Measurements from ENCODE around the gene TMPRSS11B.
"Not testable (repeated sequence)": the region's sequence is repeated elsewhere in the genome, so short reads cannot be mapped to it uniquely, and the experiment has no call there.

TMPRSS11B gene

GRCh38 chr4:68245594-68245993 is at the start of gene TMPRSS11B:
Gene TMPRSS11B, minus strand, starts transcription at chr4:68245694. Its CDS starts 136 bp downstream, at chr4:68245558.
- DNase-seq, result no peak

- no peak for DNase-seq
Measured at GRCh38 chr4:68291256-68291655, 45.8 kb upstream of the TMPRSS11B start.

GRCh38 chr4:68288393-68288740 is 42.9 kb upstream of the TMPRSS11B start:
- no peak for DNase-seq

- DNase-seq, result no peak
Measured at GRCh38 chr4:68287704-68288392, 42.4 kb upstream of the TMPRSS11B start.

GRCh38 chr4:68283714-68284113 is 38.2 kb upstream of the TMPRSS11B start:
- no peak for DNase-seq

GRCh38 chr4:68283095-68283494 is 37.6 kb upstream of the TMPRSS11B start:
- DNase-seq, result no peak

- DNase-seq, result not testable (repeated sequence)
Measured at GRCh38 chr4:68281796-68282740, 36.6 kb upstream of the TMPRSS11B start.

- DNase-seq, result no peak
Measured at GRCh38 chr4:68278029-68278428, 32.5 kb upstream of the TMPRSS11B start.

- DNase-seq, result no peak
Measured at GRCh38 chr4:68277627-68278026, 32.1 kb upstream of the TMPRSS11B start.

GRCh38 chr4:68272860-68273259 is 27.4 kb upstream of the TMPRSS11B start:
- DNase-seq, result no peak

GRCh38 chr4:68272380-68272779 is 26.9 kb upstream of the TMPRSS11B start:
- no peak for DNase-seq

GRCh38 chr4:68271851-68272357 is 26.4 kb upstream of the TMPRSS11B start:
- no peak for DNase-seq

GRCh38 chr4:68267433-68267944 is 22.0 kb upstream of the TMPRSS11B start:
- DNase-seq, result no peak

- no peak for DNase-seq
Measured at GRCh38 chr4:68264875-68265565, 19.5 kb upstream of the TMPRSS11B start.

GRCh38 chr4:68259191-68259590 is 13.7 kb upstream of the TMPRSS11B start:
- DNase-seq, result no peak

GRCh38 chr4:68257719-68258118 is 12.2 kb upstream of the TMPRSS11B start:
- no peak for DNase-seq

GRCh38 chr4:68256284-68256683 is 10.8 kb upstream of the TMPRSS11B start:
- no peak for DNase-seq

- no peak for DNase-seq
Measured at GRCh38 chr4:68250151-68250930, 4.8 kb upstream of the TMPRSS11B start.

- no peak for DNase-seq
Measured at GRCh38 chr4:68249434-68249833, 3.9 kb upstream of the TMPRSS11B start.

- no peak for DNase-seq
Measured at GRCh38 chr4:68240620-68241019, 4.9 kb downstream of the TMPRSS11B start.

GRCh38 chr4:68228568-68228967 is 16.9 kb downstream of the TMPRSS11B start:
- no peak for DNase-seq

GRCh38 chr4:68218044-68218443 is 27.4 kb downstream of the TMPRSS11B start:
- no peak for DNase-seq

Data from NCI-H1694 (cell line).